Hair follicle dermal papilla cell (primary cell): ENCODE data around the gene G3BP2. TPM values are rescaled to one million over a fixed set of nuclear protein-coding genes. Genes with fewer than 3 reads are reported as not detected.

ENCODE experiments used
- small RNA-seq: library from RNA; depleted of rRNA; stranded (forward); fragments of <200 nt; gene quantifications from one replicate; pipeline ENCODE3, GENCODE V24; 2012
- total RNA-seq: library from RNA; depleted of rRNA; stranded (reverse); fragments of >200 nt; gene quantifications from 2 replicates; pipeline ENCODE4 v1.2.3, GENCODE V29; 2012

The G3BP2 gene
- total RNA-seq = 123 and 125 TPM in 2 replicates

GRCh38 chr4:75673027-75673958, at the start of gene G3BP2:
G3BP2 (minus strand) TSS chr4:75673411; CDS start chr4:75662025, 11,386 bp downstream.

GRCh38 chr4:75630174-75630936, 42.9 kb downstream of the G3BP2 start, which contains the start of gene CDKL2:
CDKL2 (minus strand) TSS chr4:75630528; CDS start chr4:75625988, 4,540 bp downstream.

Small RNAs within 50 kb of the gene (small RNA-seq; reads per million reads assigned to genes)
- gene RF00019 = not detected

Other genes with a start within 250 kb of the G3BP2 start
- gene RCHY1, start 159.0 kb downstream of the G3BP2 start, total RNA-seq = 19.6 and 24.3 TPM in 2 replicates
- gene THAP6, start 158.9 kb downstream of the G3BP2 start, total RNA-seq = 11.8 and 13.8 TPM in 2 replicates
- not detected in 2 replicates for gene ODAPH, start 117.3 kb downstream of the G3BP2 start, total RNA-seq
- gene CDKL2, start 42.9 kb downstream of the G3BP2 start, total RNA-seq = 4.9 and 5.7 TPM in 2 replicates
- 118 and 126 TPM in 2 replicates for gene USO1, start 51.2 kb upstream of the G3BP2 start, total RNA-seq
- not detected in 2 replicates for gene PPEF2, start 229.0 kb upstream of the G3BP2 start, total RNA-seq